ENCODE measurements around the gene ARPC2. TPM values are rescaled to one million over a fixed set of nuclear protein-coding genes. Genes with fewer than 3 reads are reported as not detected.

ARPC2 gene
- total and polyA plus RNA-seq, 8 donors: 92.1 to 456 (median 256) TPM

- Histone ChIP-seq H3K27ac (no peak overlapping the region), H3K4me1 (peaks cover 13 to 42% (median 33%) of the 10 kb centered on the region in 4 donors), H3K4me3 (no peak overlapping the region), H3K36me3 (no peaks in the 10 kb centered on the region), H3K9me3 (no peaks in the 10 kb centered on the region), H3K27me3 (no peaks in the 10 kb centered on the region)
- TF ChIP-seq POLR2A (IDR thresholded peaks at IDR 0.05) (no peak), POLR2AphosphoS5 (IDR thresholded peaks at IDR 0.05) (no peak), CTCF (IDR thresholded peaks at IDR 0.05) (no peak), EP300 (IDR thresholded peaks at IDR 0.05) (no peak)
- DNase-seq: no peak
- intact Hi-C loops (cut with DNase I; ENCODE audit: low total_unique reads): loop anchor here (10.0 kb wide), 1 partner anchor 95 kb away; the partner anchor contains the start of gene CTDSP1
- 75 to 84% (median 77%) methylated on average over 4 of the region's 4 CpGs for WGBS, 5 donors
These were observed 83.2 kb downstream of the ARPC2 start for GRCh38 chr2:218300141-218300540.

GRCh38 chr2:218301176-218301819 lies 84.3 kb downstream of the ARPC2 start:
- intact Hi-C loops (cut with DNase I; ENCODE audit: low total_unique reads): loop anchor here (10.0 kb wide), 1 partner anchor 94 kb away; the partner anchor contains the start of gene CTDSP1
- Histone ChIP-seq H3K4me3 (no peak overlapping the region), H3K36me3 (no peaks in the 10 kb centered on the region), H3K9me3 (no peaks in the 10 kb centered on the region), H3K27me3 (no peaks in the 10 kb centered on the region), H3K4me1 (peaks cover 8 to 31% (median 22%) of the 10 kb centered on the region in 4 donors), H3K27ac (peak overlapping the region in 3 of 5 donors; percentile 23 to 69 (median 52))
- TF ChIP-seq POLR2AphosphoS5 (IDR thresholded peaks at IDR 0.05) (peak in 2 of 3 donors; percentile 35 to 86), EP300 (IDR thresholded peaks at IDR 0.05) (no peak), CTCF (IDR thresholded peaks at IDR 0.05) (peak in 6 of 7 experiments; percentile 87 to 99 (median 98))
- DNase-seq: peak; percentile 93 to 96
- 6 to 9% (median 8%) methylated on average over 9 of the region's 9 CpGs for WGBS, 5 donors

Other genes starting within 250 kb of the ARPC2 start
- gene TNS1, start 214.2 kb upstream of the ARPC2 start, total RNA-seq: 100 to 1,000 TPM; 145 to 682 (median 198) TPM
- 10 to 100 TPM; 18.5 to 44.9 (median 33.2) TPM for gene TNS1, start 214.2 kb upstream of the ARPC2 start, polyA plus RNA-seq
- not detected for gene RUFY4, start 147.9 kb upstream of the ARPC2 start, total RNA-seq
- gene RUFY4, start 147.9 kb upstream of the ARPC2 start, polyA plus RNA-seq: under 1 TPM in 2 of 3 donors, not detected in 1; 0.12 to 0.43 TPM
- 1 to 10 TPM in 1 of 5 donors, under 1 TPM in 1, not detected in 3; 0.37 to 1.2 TPM for gene CXCR2, start 91.2 kb upstream of the ARPC2 start, total RNA-seq
- gene CXCR2, start 91.2 kb upstream of the ARPC2 start, polyA plus RNA-seq: 1 to 10 TPM; 1.2 to 2.3 (median 2.1) TPM
- gene CXCR1, start 50.2 kb upstream of the ARPC2 start, total RNA-seq: under 1 TPM in 3 of 5 donors, not detected in 2; 0.37 to 0.87 (median 0.45) TPM
- gene CXCR1, start 50.2 kb upstream of the ARPC2 start, polyA plus RNA-seq: under 1 TPM; 0.03 to 0.62 (median 0.61) TPM
- 1 to 10 TPM in 3 of 5 donors, under 1 TPM in 2; 0.45 to 4.8 (median 1.1) TPM for gene GPBAR1, start 43.8 kb downstream of the ARPC2 start, total RNA-seq
- 1 to 10 TPM; 1.8 to 2.7 (median 2.6) TPM for gene GPBAR1, start 43.8 kb downstream of the ARPC2 start, polyA plus RNA-seq
- gene AAMP, start 52.9 kb downstream of the ARPC2 start, total RNA-seq: 100 to 1,000 TPM in 4 of 5 donors, 10 to 100 TPM in 1; 82.6 to 218 (median 173) TPM
- 100 to 1,000 TPM in 1 of 3 donors, 10 to 100 TPM in 2; 85.9 to 183 (median 88.9) TPM for gene AAMP, start 52.9 kb downstream of the ARPC2 start, polyA plus RNA-seq
- 100 to 1,000 TPM in 2 of 5 donors, 10 to 100 TPM in 3; 35.1 to 121 (median 76.9) TPM for gene PNKD, start 53.3 kb downstream of the ARPC2 start, total RNA-seq
- gene PNKD, start 53.3 kb downstream of the ARPC2 start, polyA plus RNA-seq: 100 to 1,000 TPM; 114 to 116 (median 114) TPM
- gene TMBIM1, start 75.3 kb downstream of the ARPC2 start, total RNA-seq: 100 to 1,000 TPM; 103 to 318 (median 223) TPM
- gene TMBIM1, start 75.3 kb downstream of the ARPC2 start, polyA plus RNA-seq: 100 to 1,000 TPM in 1 of 3 donors, 10 to 100 TPM in 2; 94.6 to 119 (median 97.9) TPM
- gene CATIP, start 139.7 kb downstream of the ARPC2 start, total RNA-seq: not detected
- gene CATIP, start 139.7 kb downstream of the ARPC2 start, polyA plus RNA-seq: under 1 TPM; 0.18 to 0.62 (median 0.31) TPM
- 10 to 100 TPM in 3 of 5 donors, 1 to 10 TPM in 1, not detected in 1; 8.9 to 20.4 (median 16.9) TPM for gene SLC11A1, start 165.1 kb downstream of the ARPC2 start, total RNA-seq
- 1 to 10 TPM; 4.2 to 4.7 (median 4.5) TPM for gene SLC11A1, start 165.1 kb downstream of the ARPC2 start, polyA plus RNA-seq
- 100 to 1,000 TPM in 3 of 5 donors, 10 to 100 TPM in 2; 43.3 to 188 (median 128) TPM for gene CTDSP1, start 182.7 kb downstream of the ARPC2 start, total RNA-seq
- 100 to 1,000 TPM in 2 of 3 donors, 10 to 100 TPM in 1; 99.8 to 117 (median 100) TPM for gene CTDSP1, start 182.7 kb downstream of the ARPC2 start, polyA plus RNA-seq
- gene VIL1, start 201.9 kb downstream of the ARPC2 start, total RNA-seq: 100 to 1,000 TPM in 1 of 5 donors, 10 to 100 TPM in 2, under 1 TPM in 1, not detected in 1; 0.43 to 120 (median 12.7) TPM
- gene VIL1, start 201.9 kb downstream of the ARPC2 start, polyA plus RNA-seq: 1 to 10 TPM in 2 of 3 donors, under 1 TPM in 1; 0.38 to 1.8 (median 1.1) TPM

Measured in stomach (tissue), 9 donors.